Right cardiac atrium (tissue), 5 donors: ENCODE results near the gene OR52D1. TPM values are rescaled to one million over a fixed set of nuclear protein-coding genes. Genes with fewer than 3 reads are reported as not detected.

Experiments
- ATAC-seq, 2 donors: fragments of 200-7000 bp; cut with Tn5 transposase; one replicate each; pipeline versions ENCODE4 v1.8.0 to v1.9.1; 2020; ENCODE audit warnings: moderate library complexity in 2 of 2, mild to moderate bottlenecking in 1 of 2
- DNase-seq, 3 donors: peaks; one replicate each; pipeline ENCODE4 v3.0.0-alpha.2; 2020
- H3K27ac ChIP-seq: one replicate; pipeline ENCODE4 v1.5.1; 2013; ENCODE audit warnings: mild to moderate bottlenecking, low read length, control low read depth, moderate library complexity
- H3K27me3 ChIP-seq: one replicate; pipeline ENCODE4 v1.6.1; 2013; ENCODE audit not compliant: control insufficient read depth, insufficient read depth
- H3K4me1 ChIP-seq: one replicate; pipeline ENCODE4 v1.6.1; 2013; ENCODE audit warnings: low read length; ENCODE audit not compliant: control insufficient read depth, insufficient read depth
- H3K4me3 ChIP-seq: one replicate; pipeline ENCODE4 v1.5.1; 2013; ENCODE audit warnings: low read length, control low read depth
- H3K9me3 ChIP-seq: one replicate; pipeline ENCODE4 v1.6.1; 2013; ENCODE audit warnings: low read length; ENCODE audit not compliant: control insufficient read depth
- WGBS: extraction: QIAGEN DNeasy Blood & Tissue Kit; methylation state at CpG from one replicate; pipeline ENCODE4 v1.1.7; 2013; 5-methylcytosine and 5-hydroxymethylcytosine counted together
- intact Hi-C, 4 donors: fragments of 100-400 bp; cut with DNase I; formaldehyde crosslinking; loops; one replicate each; pipeline versions ENCODE4 v1.11.0 to v1.14.0; 2022 to 2023
- long read RNA-seq, 4 donors: library from polyadenylated mRNA; unstranded; transcript quantifications; one replicate each; pipeline ENCODE4 v2.0.0, GENCODE V29; 2020 to 2021
- polyA plus RNA-seq: library from polyadenylated mRNA; stranded (reverse); fragments of 200-250 nt; gene quantifications from one replicate; pipeline ENCODE4 v1.2.3, GENCODE V29; 2013
- total RNA-seq, 4 donors: library from RNA; stranded (reverse); fragmentation: NEBNext Ultra II Directional; extraction: Animal tissue kit (Norgen Biotek cat#: 25700); gene quantifications; one replicate each; pipeline ENCODE4 v1.2.1, GENCODE V29; 2021
- donor health status: healthy with polysubstance abuse.
- donor health status: DM: no; HTN: yes; CAD: no.
- donor health status: DM: no; HTN: no; CAD: no.
- donor health status: DM: no; HTN: yes; CAD: no; lungs with severe emphysema.
- donor health status: DM: yes; HTN: yes; CAD: no.

OR52D1 gene
- total RNA-seq (not detected), polyA plus RNA-seq (not detected)
- long read RNA-seq, donor 1, result 0 reads
- long read RNA-seq, donor 2, result 0 reads
- long read RNA-seq, donor 3, result 0 reads
- long read RNA-seq, donor 4, result 0 reads

- intact Hi-C loops, result no loop called here
- ATAC-seq (no peak), DNase-seq (no peak)
- Histone ChIP-seq H3K4me3 (no peak within 1 kb of the TSS), H3K27me3 (no peaks in the 10 kb centered on the region), H3K4me1 (no peaks in the 10 kb centered on the region), H3K9me3 (no peaks in the 10 kb centered on the region), H3K27ac (no peak within 1 kb of the TSS)
Measured at GRCh38 chr11:5488385-5488784, at the start of gene OR52D1. Gene OR52D1 (plus strand): TSS chr11:5488685. CDS start chr11:5488707, 22 bp downstream.

GRCh38 chr11:5441414-5441813, 47.1 kb upstream of the OR52D1 start, which contains the start of gene OR51I1:
Gene OR51I1 (minus strand): TSS chr11:5441514. CDS start chr11:5441514, 0 bp downstream.
- Histone ChIP-seq H3K4me1 (no peaks in the 10 kb centered on the region), H3K27ac (no peak within 1 kb of the TSS), H3K4me3 (no peak within 1 kb of the TSS), H3K27me3 (no peaks in the 10 kb centered on the region), H3K9me3 (no peaks in the 10 kb centered on the region)
- WGBS, result 30% methylated on average over 2 of the region's 2 CpGs
- intact Hi-C loops, result no loop called here
- DNase-seq (no peak), ATAC-seq (no peak)

GRCh38 chr11:5443835-5444393, 44.6 kb upstream of the OR52D1 start:
- intact Hi-C loops, result no loop called here
- WGBS, result 47% methylated on average over 2 of the region's 2 CpGs
- Histone ChIP-seq H3K27me3 (no peaks in the 10 kb centered on the region), H3K27ac (no peak overlapping the region), H3K9me3 (no peaks in the 10 kb centered on the region), H3K4me3 (no peak overlapping the region), H3K4me1 (no peaks in the 10 kb centered on the region)
- DNase-seq (no peak), ATAC-seq (no peak)

- no peak within 1 kb of the TSS for H3K27ac ChIP-seq
- intact Hi-C loops, result no loop called here
- 91% methylated on average over 2 of the region's 2 CpGs for WGBS
- ATAC-seq (no peak), DNase-seq (no peak)
- H3K9me3 ChIP-seq, result no peaks in the 10 kb centered on the region
- H3K4me1 ChIP-seq, result no peaks in the 10 kb centered on the region
- H3K4me3 ChIP-seq, result no peak within 1 kb of the TSS
- no peaks in the 10 kb centered on the region for H3K27me3 ChIP-seq
Measured at GRCh38 chr11:5449023-5449422, 39.5 kb upstream of the OR52D1 start, which contains the start of gene OR51I2. Gene OR51I2 (plus strand): TSS chr11:5449323. CDS start chr11:5453489, 4,166 bp downstream.

GRCh38 chr11:5449432-5449831, 39.1 kb upstream of the OR52D1 start:
- Histone ChIP-seq H3K27me3 (no peaks in the 10 kb centered on the region), H3K4me1 (no peaks in the 10 kb centered on the region), H3K27ac (no peak overlapping the region), H3K4me3 (no peak overlapping the region), H3K9me3 (no peaks in the 10 kb centered on the region)
- intact Hi-C loops, result no loop called here
- DNase-seq (no peak), ATAC-seq (no peak)
- 70% methylated on average over 4 of the region's 4 CpGs for WGBS

GRCh38 chr11:5460983-5461621, 27.4 kb upstream of the OR52D1 start:
- whole genome bisulfite sequencing, result 88% methylated on average over 14 of the region's 14 CpGs
- no peak for DNase-seq

GRCh38 chr11:5467527-5467926, 21.0 kb upstream of the OR52D1 start:
- ATAC-seq, result no peak
- Histone ChIP-seq H3K9me3 (no peaks in the 10 kb centered on the region), H3K27me3 (no peaks in the 10 kb centered on the region), H3K4me3 (no peak overlapping the region), H3K4me1 (no peaks in the 10 kb centered on the region), H3K27ac (no peak overlapping the region)
- DNase-seq, result no peak
- 49% methylated on average over 2 of the region's 2 CpGs for WGBS
- intact Hi-C loops, result no loop called here

More at GRCh38 chr11:5460983-5461621, 27.4 kb upstream of the OR52D1 start:
- Histone ChIP-seq H3K4me1 (no peaks in the 10 kb centered on the region), H3K4me3 (no peak overlapping the region), H3K9me3 (no peaks in the 10 kb centered on the region), H3K27ac (no peak overlapping the region), H3K27me3 (no peaks in the 10 kb centered on the region)
- no peak for ATAC-seq
- intact Hi-C loops, result no loop called here

- no peaks in the 10 kb centered on the region for H3K27me3 ChIP-seq
- intact Hi-C loops, result loop anchor here in 1 of 4 donors (2.0 kb wide), 1 partner anchor 335 kb away; the partner anchor contains the start of gene OR52N2
- no peak overlapping the region for H3K27ac ChIP-seq
- no peaks in the 10 kb centered on the region for H3K4me1 ChIP-seq
- DNase-seq (no peak), ATAC-seq (no peak)
- no peak overlapping the region for H3K4me3 ChIP-seq
- H3K9me3 ChIP-seq, result no peaks in the 10 kb centered on the region
Measured at GRCh38 chr11:5473921-5474320, 14.6 kb upstream of the OR52D1 start.

GRCh38 chr11:5476186-5476819, 12.2 kb upstream of the OR52D1 start:
- peak; percentile 57 to 60 for ATAC-seq
- 36% methylated on average over 2 of the region's 2 CpGs for WGBS
- H3K9me3 ChIP-seq, result no peaks in the 10 kb centered on the region
- no peak overlapping the region for H3K27ac ChIP-seq
- intact Hi-C loops, result loop anchor here in 1 of 4 donors (5.0 kb wide), 1 partner anchor 331 kb away; the partner anchor contains the start of gene OR52N2
- peak in 1 of 3 donors; percentile 21 for DNase-seq
- H3K27me3 ChIP-seq, result no peaks in the 10 kb centered on the region
- no peak overlapping the region for H3K4me3 ChIP-seq
- H3K4me1 ChIP-seq, result no peaks in the 10 kb centered on the region

- ATAC-seq, result no peak
- no peaks in the 10 kb centered on the region for H3K4me1 ChIP-seq
- no peak for DNase-seq
- H3K4me3 ChIP-seq, result no peak overlapping the region
- H3K27me3 ChIP-seq, result no peaks in the 10 kb centered on the region
- intact Hi-C loops, result no loop called here
- no peaks in the 10 kb centered on the region for H3K9me3 ChIP-seq
- H3K27ac ChIP-seq, result no peak overlapping the region
- WGBS, result 82% methylated on average over 3 of the region's 3 CpGs
Measured at GRCh38 chr11:5486003-5486402, 2.5 kb upstream of the OR52D1 start.

- DNase-seq (no peak), ATAC-seq (no peak)
- no peak overlapping the region for H3K4me3 ChIP-seq
- H3K27me3 ChIP-seq, result no peaks in the 10 kb centered on the region
- intact Hi-C loops, result no loop called here
- WGBS, result 65% methylated on average over 3 of the region's 3 CpGs
- no peak overlapping the region for H3K27ac ChIP-seq
- no peaks in the 10 kb centered on the region for H3K9me3 ChIP-seq
- H3K4me1 ChIP-seq, result no peaks in the 10 kb centered on the region
Measured at GRCh38 chr11:5486421-5486820, 2.1 kb upstream of the OR52D1 start.
